BLaER1 (cell line): ENCODE data around the gene MRPS11.
"Not testable (repeated sequence)": the region's sequence is repeated elsewhere in the genome, so short reads cannot be mapped to it uniquely, and the experiment has no call there.

Experiments used
- H3K27ac ChIP-seq: shearing (Covaris generic); formaldehyde crosslinking; 2 replicates; pipeline ENCODE4 v1.8.1; 2022
- H3K27me3 ChIP-seq: shearing (Covaris generic); formaldehyde crosslinking; 2 replicates; pipeline ENCODE4 v1.8.1; 2022
- H3K36me3 ChIP-seq: shearing (Covaris generic); formaldehyde crosslinking; 2 replicates; pipeline ENCODE4 v1.8.1; 2022
- H3K4me1 ChIP-seq: shearing (Covaris generic); formaldehyde crosslinking; 2 replicates; pipeline ENCODE4 v1.8.1; 2022
- H3K4me2 ChIP-seq: shearing (Covaris generic); formaldehyde crosslinking; 2 replicates; pipeline ENCODE4 v1.8.1; 2022
- H3K4me3 ChIP-seq: shearing (Covaris generic); formaldehyde crosslinking; 2 replicates; pipeline ENCODE4 v1.8.1; 2022
- H3K9ac ChIP-seq: shearing (Covaris generic); formaldehyde crosslinking; 2 replicates; pipeline ENCODE4 v1.8.1; 2022
- H3K9me3 ChIP-seq: shearing (Covaris generic); formaldehyde crosslinking; 2 replicates; pipeline ENCODE4 v1.8.1; 2022
- H4K20me1 ChIP-seq: shearing (Covaris generic); formaldehyde crosslinking; 2 replicates; pipeline ENCODE4 v1.8.1; 2022
- Cebpa-rat ChIP-seq: shearing (Covaris generic); IDR thresholded peaks from 2 replicates; pipeline ENCODE4 v1.8.1; 2022

MRPS11 gene

GRCh38 chr15:88467073-88467934 lies at the start of gene MRPS11, which contains the start of gene MRPL46:
TSS of gene MRPS11 (plus strand) at chr15:88467708. CDS start at chr15:88467718, 10 bp downstream.
TSS of gene MRPL46 (minus strand) at chr15:88467388. CDS start at chr15:88467377, 11 bp downstream.
- no peaks in the 10 kb centered on the region for H3K27me3 ChIP-seq
- H3K36me3 ChIP-seq = peaks cover 66% of the 10 kb centered on the region
- peaks cover 26% of the 10 kb centered on the region for H3K4me1 ChIP-seq
- H3K9me3 ChIP-seq = no peaks in the 10 kb centered on the region
- H3K9ac ChIP-seq = peak within 1 kb of the TSS; percentile 92
- no peaks in the 10 kb centered on the region for H4K20me1 ChIP-seq
- peak within 1 kb of the TSS; percentile 84 for H3K4me3 ChIP-seq
- no peak for TF ChIP-seq Cebpa-rat
- peak within 1 kb of the TSS; percentile 98 for H3K27ac ChIP-seq
- H3K4me2 ChIP-seq = peak within 1 kb of the TSS; percentile 94

GRCh38 chr15:88419830-88420229 lies 47.7 kb upstream of the MRPS11 start:
- TF ChIP-seq Cebpa-rat = no peak
- no peak overlapping the region for H3K4me2 ChIP-seq
- H3K27me3 ChIP-seq = no peaks in the 10 kb centered on the region
- no peaks in the 10 kb centered on the region for H3K36me3 ChIP-seq
- no peaks in the 10 kb centered on the region for H4K20me1 ChIP-seq
- no peaks in the 10 kb centered on the region for H3K4me1 ChIP-seq
- no peaks in the 10 kb centered on the region for H3K9me3 ChIP-seq
- H3K27ac ChIP-seq = no peak overlapping the region
- H3K4me3 ChIP-seq = no peak overlapping the region
- no peak overlapping the region for H3K9ac ChIP-seq

GRCh38 chr15:88423331-88423730 lies 44.2 kb upstream of the MRPS11 start:
- Histone ChIP-seq H3K9me3 (no peaks in the 10 kb centered on the region), H3K36me3 (no peaks in the 10 kb centered on the region), H3K27me3 (no peaks in the 10 kb centered on the region), H3K9ac (no peak overlapping the region), H4K20me1 (no peaks in the 10 kb centered on the region), H3K4me1 (no peaks in the 10 kb centered on the region), H3K4me2 (no peak overlapping the region), H3K4me3 (no peak overlapping the region), H3K27ac (no peak overlapping the region)
- TF ChIP-seq Cebpa-rat = no peak

- Histone ChIP-seq H3K27ac (no peak overlapping the region), H3K4me1 (no peaks in the 10 kb centered on the region), H4K20me1 (no peaks in the 10 kb centered on the region), H3K4me2 (no peak overlapping the region), H3K36me3 (no peaks in the 10 kb centered on the region), H3K9me3 (no peaks in the 10 kb centered on the region), H3K9ac (no peak overlapping the region), H3K4me3 (no peak overlapping the region), H3K27me3 (no peaks in the 10 kb centered on the region)
- no peak for TF ChIP-seq Cebpa-rat
Measured at GRCh38 chr15:88426304-88426703, 41.2 kb upstream of the MRPS11 start.

- Histone ChIP-seq H3K27ac (no peak overlapping the region), H3K9ac (no peak overlapping the region), H3K9me3 (no peaks in the 10 kb centered on the region), H3K4me1 (no peaks in the 10 kb centered on the region), H4K20me1 (no peaks in the 10 kb centered on the region), H3K4me3 (no peak overlapping the region), H3K36me3 (no peaks in the 10 kb centered on the region), H3K4me2 (no peak overlapping the region), H3K27me3 (no peaks in the 10 kb centered on the region)
- no peak for TF ChIP-seq Cebpa-rat
Measured at GRCh38 chr15:88428053-88428452, 39.5 kb upstream of the MRPS11 start.

- TF ChIP-seq Cebpa-rat = no peak
- Histone ChIP-seq H3K27me3 (no peaks in the 10 kb centered on the region), H3K9me3 (no peaks in the 10 kb centered on the region)
Measured at GRCh38 chr15:88428805-88429605, 38.5 kb upstream of the MRPS11 start.

GRCh38 chr15:88430051-88430450 lies 37.5 kb upstream of the MRPS11 start:
- no peak overlapping the region for H3K27ac ChIP-seq
- no peak overlapping the region for H3K9ac ChIP-seq
- no peaks in the 10 kb centered on the region for H4K20me1 ChIP-seq
- H3K4me1 ChIP-seq = no peaks in the 10 kb centered on the region
- no peak for TF ChIP-seq Cebpa-rat
- H3K4me2 ChIP-seq = no peak overlapping the region
- no peaks in the 10 kb centered on the region for H3K9me3 ChIP-seq
- H3K4me3 ChIP-seq = no peak overlapping the region
- no peaks in the 10 kb centered on the region for H3K36me3 ChIP-seq
- no peaks in the 10 kb centered on the region for H3K27me3 ChIP-seq

More at GRCh38 chr15:88428805-88429605, 38.5 kb upstream of the MRPS11 start:
- no peaks in the 10 kb centered on the region for H3K4me1 ChIP-seq
- H3K4me3 ChIP-seq = no peak overlapping the region
- H4K20me1 ChIP-seq = no peaks in the 10 kb centered on the region
- no peak overlapping the region for H3K9ac ChIP-seq
- H3K27ac ChIP-seq = no peak overlapping the region
- H3K36me3 ChIP-seq = no peaks in the 10 kb centered on the region
- no peak overlapping the region for H3K4me2 ChIP-seq

GRCh38 chr15:88431441-88431840 lies 36.1 kb upstream of the MRPS11 start:
- Histone ChIP-seq H3K9ac (no peak overlapping the region), H4K20me1 (no peaks in the 10 kb centered on the region), H3K27ac (no peak overlapping the region), H3K4me3 (no peak overlapping the region), H3K4me1 (no peaks in the 10 kb centered on the region), H3K27me3 (no peaks in the 10 kb centered on the region), H3K36me3 (no peaks in the 10 kb centered on the region), H3K9me3 (no peaks in the 10 kb centered on the region), H3K4me2 (no peak overlapping the region)
- no peak for TF ChIP-seq Cebpa-rat

- Histone ChIP-seq H3K27ac (no peak overlapping the region), H3K9me3 (no peaks in the 10 kb centered on the region), H3K27me3 (no peaks in the 10 kb centered on the region), H3K4me1 (no peaks in the 10 kb centered on the region), H3K9ac (no peak overlapping the region), H3K36me3 (no peaks in the 10 kb centered on the region), H4K20me1 (no peaks in the 10 kb centered on the region), H3K4me2 (no peak overlapping the region), H3K4me3 (no peak overlapping the region)
- no peak for TF ChIP-seq Cebpa-rat
Measured at GRCh38 chr15:88433046-88433685, 34.3 kb upstream of the MRPS11 start.

GRCh38 chr15:88434106-88434505 lies 33.4 kb upstream of the MRPS11 start:
- H3K4me1 ChIP-seq, H3K9ac ChIP-seq, H3K9me3 ChIP-seq, H3K27me3 ChIP-seq, H3K27ac ChIP-seq, H3K36me3 ChIP-seq, H3K4me3 ChIP-seq, H3K4me2 ChIP-seq, H4K20me1 ChIP-seq: not testable (repeated sequence)
